GM19238 (cell line): ENCODE measurements around the gene RCOR1.
"Not testable (repeated sequence)": the region's sequence is repeated elsewhere in the genome, so short reads cannot be mapped to it uniquely, and the experiment has no call there.

Experiments used
- DNase-seq: peaks from one replicate; pipeline ENCODE4 v3.0.0; 2011; ENCODE audit warnings: low spot score; ENCODE audit not compliant: insufficient read length

The RCOR1 gene

GRCh38 chr14:102592763-102593060 is 263 bp downstream of the RCOR1 start:
- no peak for DNase-seq

GRCh38 chr14:102593061-102593824 is 794 bp downstream of the RCOR1 start:
- DNase-seq: peak; percentile 53

GRCh38 chr14:102593825-102594137 is 1.3 kb downstream of the RCOR1 start:
- DNase-seq: no peak

GRCh38 chr14:102594514-102595175 is 2.2 kb downstream of the RCOR1 start:
- peak; percentile 78 for DNase-seq

GRCh38 chr14:102601378-102601925 is 9.0 kb downstream of the RCOR1 start:
- DNase-seq: no peak

GRCh38 chr14:102602421-102603292 is 10.2 kb downstream of the RCOR1 start:
- DNase-seq: no peak

- DNase-seq: no peak
These were observed 11.0 kb downstream of the RCOR1 start for GRCh38 chr14:102603293-102603907.

GRCh38 chr14:102604183-102604582 is 11.7 kb downstream of the RCOR1 start:
- DNase-seq: no peak

GRCh38 chr14:102605029-102605428 is 12.6 kb downstream of the RCOR1 start:
- DNase-seq: no peak

GRCh38 chr14:102606296-102606695 is 13.8 kb downstream of the RCOR1 start:
- peak; percentile 49 for DNase-seq

GRCh38 chr14:102608064-102608446 is 15.6 kb downstream of the RCOR1 start:
- no peak for DNase-seq

- no peak for DNase-seq
These were observed 18.7 kb downstream of the RCOR1 start for GRCh38 chr14:102610968-102611811.

- DNase-seq: no peak
These were observed 23.9 kb downstream of the RCOR1 start for GRCh38 chr14:102616318-102616717.

GRCh38 chr14:102616799-102617198 is 24.4 kb downstream of the RCOR1 start:
- DNase-seq: no peak

- DNase-seq: not testable (repeated sequence)
These were observed 26.6 kb downstream of the RCOR1 start for GRCh38 chr14:102619012-102619411.

GRCh38 chr14:102620413-102620812 is 28.0 kb downstream of the RCOR1 start:
- DNase-seq: no peak

GRCh38 chr14:102622262-102622885 is 29.9 kb downstream of the RCOR1 start:
- no peak for DNase-seq

GRCh38 chr14:102624666-102625065 is 32.2 kb downstream of the RCOR1 start:
- no peak for DNase-seq

GRCh38 chr14:102625564-102626296 is 33.3 kb downstream of the RCOR1 start:
- no peak for DNase-seq

- DNase-seq: no peak
These were observed 34.1 kb downstream of the RCOR1 start for GRCh38 chr14:102626530-102626929.
